ENCODE results near the gene POU2F3. TPM values are rescaled to one million over a fixed set of nuclear protein-coding genes. Genes with fewer than 3 reads are reported as not detected.

Gene POU2F3
- total and polyA plus RNA-seq, 2 of the 8 experiments (the other 6 are each of a cell fraction or from before 2014, with no cell fraction given) = 1.0 to 2.1 TPM

- TF ChIP-seq MAFK (IDR thresholded peaks at IDR 0.05; ENCODE audit: low read depth, low read length) = no peak
- TF ChIP-seq EZH2 (IDR thresholded peaks at IDR 0.05; ENCODE audit: low read depth, low read length, severe bottlenecking) = no peak
- peak; percentile 22 for TF ChIP-seq ASH2L (IDR thresholded peaks at IDR 0.05; ENCODE audit: low read length)
- peak; percentile 28; the same call in 1 of the 2 replicates for TF ChIP-seq RBBP5 (IDR thresholded peaks at IDR 0.05; ENCODE audit: borderline replicate concordance, low read depth, low read length)
- TF ChIP-seq RXRA (IDR thresholded peaks at IDR 0.05; ENCODE audit: insufficient read depth, low read depth, low read length) = no peak
- no peak for TF ChIP-seq E2F6 (IDR thresholded peaks at IDR 0.05)
- TF ChIP-seq SAP30 (IDR thresholded peaks at IDR 0.05; ENCODE audit: insufficient read depth, insufficient replicate concordance, low read length) = peak; percentile 82
- no peak for TF ChIP-seq RFX5 (IDR thresholded peaks at IDR 0.05; ENCODE audit: borderline replicate concordance, low read depth, low read length)
- TF ChIP-seq KDM1A (IDR thresholded peaks at IDR 0.05; ENCODE audit: borderline replicate concordance, low read length) = no peak
- TF ChIP-seq EP300 (IDR thresholded peaks at IDR 0.05; ENCODE audit: borderline replicate concordance in 1 of 2, low read depth in 2 of 2, low read length in 2 of 2) = no peak
- TF ChIP-seq MAX (IDR thresholded peaks at IDR 0.05) = 0 out of 2 replicates have a peak, but pooled peaks have one; percentile 25
- no peak for TF ChIP-seq YY1 (IDR thresholded peaks at IDR 0.05; ENCODE audit: low read depth, low read length)
- no peak for TF ChIP-seq BRCA1 (IDR thresholded peaks at IDR 0.05; ENCODE audit: low read depth, low read length)
- no peak for TF ChIP-seq TBP (IDR thresholded peaks at IDR 0.05; ENCODE audit: low read depth, low read length)
- no peak for TF ChIP-seq ZNF274 (IDR thresholded peaks at IDR 0.05; ENCODE audit: borderline replicate concordance, extremely low read depth, low read length)
- TF ChIP-seq EGR1 (IDR thresholded peaks at IDR 0.05; ENCODE audit: borderline replicate concordance, low read depth, low read length) = no peak
- TF ChIP-seq NANOG (IDR thresholded peaks at IDR 0.05; ENCODE audit: insufficient read depth, low read depth, low read length, poor library complexity, severe bottlenecking) = no peak
- TF ChIP-seq BCL11A (IDR thresholded peaks at IDR 0.05; ENCODE audit: low read depth in 2 of 2, low read length in 2 of 2) = no peak
These were observed 96.9 kb downstream of the POU2F3 start (continued) for GRCh38 chr11:120336641-120337354.
